C4-2B (cell line): ENCODE results near the gene ZMYM1.

Experiments used
- CTCF ChIP-seq: fragments of 450-650 bp; conservative IDR thresholded peaks from 2 replicates; pipeline ENCODE4 v1.5.1; 2017; ENCODE audit warnings: mild to moderate bottlenecking
- ZFX ChIP-seq: fragments of 450-650 bp; IDR thresholded peaks from 2 replicates; pipeline ENCODE4 v1.6.1; 2017

- TF ChIP-seq CTCF, result no peak
- no peak for TF ChIP-seq ZFX
These were observed 9.4 kb upstream of the ZMYM1 start for GRCh38 chr1:35069746-35070145.
